HepG2 (cell line): ENCODE data around the gene DCPS.

ENCODE experiments used
- CCDC6 ChIP-seq: sonication (generic); formaldehyde crosslinking; IDR thresholded peaks from 2 replicates; pipeline ENCODE4 v1.8.1; 2022; ENCODE audit warnings: mild to moderate bottlenecking, missing genetic modification reagents, moderate library complexity
- CREB1 ChIP-seq, 2 experiments: fragments of 450-650 bp in 1 of 2; IDR thresholded peaks; 2 replicates each; pipeline ENCODE4 v1.6.1; 2016 to 2017; ENCODE audit warnings: control low read depth in 1 of 2, mild to moderate bottlenecking in 1 of 2, missing compliant biosample characterization in 1 of 2, missing genetic modification characterization in 1 of 2
- CREM ChIP-seq, 2 experiments: sonication (generic) in 1 of 2; formaldehyde crosslinking in 1 of 2; IDR thresholded peaks; 2 replicates each; pipeline versions ENCODE4 v1.4.0 to v1.6.1; 2016 to 2020; ENCODE audit warnings: antibody characterized with exemption in 1 of 2, mild to moderate bottlenecking in 1 of 2, missing genetic modification reagents in 1 of 2
- JUN ChIP-seq: sonication (generic); formaldehyde crosslinking; IDR thresholded peaks from 2 replicates; pipeline ENCODE4 v1.4.0; 2020; ENCODE audit warnings: mild to moderate bottlenecking, missing genetic modification reagents
- MAZ ChIP-seq, 2 experiments: sonication (generic) in 1 of 2; formaldehyde crosslinking in 1 of 2; IDR thresholded peaks; 2 replicates each; pipeline versions ENCODE4 v1.5.0 to v1.6.1; 2012 to 2020; ENCODE audit warnings: low read depth in 2 of 2, mild to moderate bottlenecking in 2 of 2, borderline replicate concordance in 1 of 2, improper control_type of control experiment in 1 of 2, low read length in 1 of 2, missing genetic modification reagents in 1 of 2, moderate library complexity in 1 of 2
- NFIB ChIP-seq: sonication (generic); formaldehyde crosslinking; IDR thresholded peaks from 2 replicates; pipeline ENCODE4 v1.9.0; 2021; ENCODE audit warnings: missing genetic modification reagents, mild to moderate bottlenecking, borderline replicate concordance
- PHB2 ChIP-seq: fragments of 450-650 bp; IDR thresholded peaks from 2 replicates; pipeline ENCODE4 v1.6.1; 2018; ENCODE audit not compliant: partially characterized antibody
- POLR2A ChIP-seq, 2 experiments: IDR thresholded peaks; 2 replicates each; pipeline ENCODE4 v1.6.1; 2011; ENCODE audit warnings: low read depth in 2 of 2, low read length in 2 of 2, mild to moderate bottlenecking in 1 of 2, moderate library complexity in 1 of 2; ENCODE audit not compliant: insufficient read depth in 1 of 2
- RXRB ChIP-seq: IDR thresholded peaks from 2 replicates; pipeline ENCODE4 v1.6.1; 2016; ENCODE audit warnings: borderline replicate concordance, missing genetic modification reagents, missing compliant biosample characterization
- ZNF274 ChIP-seq: sonication (generic); formaldehyde crosslinking; IDR thresholded peaks from 2 replicates; pipeline ENCODE4 v1.5.1; 2020; ENCODE audit warnings: mild to moderate bottlenecking, missing genetic modification reagents
- ZZZ3 ChIP-seq: sonication (generic); formaldehyde crosslinking; IDR thresholded peaks from 2 replicates; pipeline ENCODE4 v1.4.0; 2020; ENCODE audit warnings: missing genetic modification reagents, mild to moderate bottlenecking, borderline replicate concordance
- TF ChIP-seq, protein P1 (sequence below): sonication (generic); formaldehyde crosslinking; IDR thresholded peaks from 2 replicates; pipeline ENCODE4 v1.5.0; 2020; ENCODE audit warnings: mild to moderate bottlenecking, missing genetic modification reagents, moderate library complexity
- TF ChIP-seq, protein P2 (sequence below), 2 experiments: sonication (generic) in 1 of 2; formaldehyde crosslinking in 1 of 2; IDR thresholded peaks; 2 replicates each; pipeline versions ENCODE4 v1.6.1 to v1.9.0; 2014 to 2022; ENCODE audit warnings: antibody characterized with exemption in 1 of 2, borderline replicate concordance in 1 of 2, inconsistent platforms in 1 of 2, low read depth in 1 of 2, missing genetic modification reagents in 1 of 2
- TF ChIP-seq, protein P3 (sequence below), 2 experiments: IDR thresholded peaks; 2 replicates each; pipeline ENCODE4 v1.6.1; 2011 to 2012; ENCODE audit warnings: low read length in 2 of 2, borderline replicate concordance in 1 of 2, low read depth in 1 of 2, mild to moderate bottlenecking in 1 of 2, moderate library complexity in 1 of 2

DNA sequence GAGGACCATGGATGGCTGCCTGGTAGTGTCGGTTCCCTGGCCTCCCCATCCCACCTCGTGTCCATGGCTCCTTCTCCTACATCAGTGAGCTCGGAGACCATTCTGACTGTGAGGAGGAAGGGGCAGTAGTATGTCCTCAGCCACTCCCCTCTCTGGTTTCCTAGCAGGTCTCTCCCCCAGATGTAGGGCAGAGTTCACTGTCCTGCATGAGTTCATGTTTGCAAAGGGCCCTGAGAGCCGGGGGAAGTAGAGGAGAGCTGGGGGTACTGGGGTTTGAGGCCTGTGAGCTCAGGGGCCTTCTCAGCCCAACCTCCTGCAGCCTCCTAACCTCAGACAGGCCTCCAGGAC lies 33.2 kb downstream of the DCPS start:
- no peak for TF ChIP-seq ZZZ3 (CRISPR knock-in tag)
- TF ChIP-seq, protein P1, sequence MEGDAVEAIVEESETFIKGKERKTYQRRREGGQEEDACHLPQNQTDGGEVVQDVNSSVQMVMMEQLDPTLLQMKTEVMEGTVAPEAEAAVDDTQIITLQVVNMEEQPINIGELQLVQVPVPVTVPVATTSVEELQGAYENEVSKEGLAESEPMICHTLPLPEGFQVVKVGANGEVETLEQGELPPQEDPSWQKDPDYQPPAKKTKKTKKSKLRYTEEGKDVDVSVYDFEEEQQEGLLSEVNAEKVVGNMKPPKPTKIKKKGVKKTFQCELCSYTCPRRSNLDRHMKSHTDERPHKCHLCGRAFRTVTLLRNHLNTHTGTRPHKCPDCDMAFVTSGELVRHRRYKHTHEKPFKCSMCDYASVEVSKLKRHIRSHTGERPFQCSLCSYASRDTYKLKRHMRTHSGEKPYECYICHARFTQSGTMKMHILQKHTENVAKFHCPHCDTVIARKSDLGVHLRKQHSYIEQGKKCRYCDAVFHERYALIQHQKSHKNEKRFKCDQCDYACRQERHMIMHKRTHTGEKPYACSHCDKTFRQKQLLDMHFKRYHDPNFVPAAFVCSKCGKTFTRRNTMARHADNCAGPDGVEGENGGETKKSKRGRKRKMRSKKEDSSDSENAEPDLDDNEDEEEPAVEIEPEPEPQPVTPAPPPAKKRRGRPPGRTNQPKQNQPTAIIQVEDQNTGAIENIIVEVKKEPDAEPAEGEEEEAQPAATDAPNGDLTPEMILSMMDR (CRISPR knock-in tag) = no peak
- no peak for TF ChIP-seq POLR2A (IDR thresholded peaks at IDR 0.05; ENCODE audit: insufficient read depth in 1 of 2, low read depth in 2 of 2, low read length in 2 of 2)
- no peak for TF ChIP-seq MAZ (IDR thresholded peaks at IDR 0.05; ENCODE audit: borderline replicate concordance, low read depth, low read length)
- no peak for TF ChIP-seq MAZ (CRISPR knock-in tag; IDR thresholded peaks at IDR 0.05; ENCODE audit: low read depth)
- no peak for TF ChIP-seq CREB1 (IDR thresholded peaks at IDR 0.05)
- no peak for TF ChIP-seq CREB1 (CRISPR knock-in tag; IDR thresholded peaks at IDR 0.05)
- TF ChIP-seq NFIB (CRISPR knock-in tag) = no peak
- TF ChIP-seq ZNF274 (CRISPR knock-in tag) = no peak
- TF ChIP-seq, protein P2, sequence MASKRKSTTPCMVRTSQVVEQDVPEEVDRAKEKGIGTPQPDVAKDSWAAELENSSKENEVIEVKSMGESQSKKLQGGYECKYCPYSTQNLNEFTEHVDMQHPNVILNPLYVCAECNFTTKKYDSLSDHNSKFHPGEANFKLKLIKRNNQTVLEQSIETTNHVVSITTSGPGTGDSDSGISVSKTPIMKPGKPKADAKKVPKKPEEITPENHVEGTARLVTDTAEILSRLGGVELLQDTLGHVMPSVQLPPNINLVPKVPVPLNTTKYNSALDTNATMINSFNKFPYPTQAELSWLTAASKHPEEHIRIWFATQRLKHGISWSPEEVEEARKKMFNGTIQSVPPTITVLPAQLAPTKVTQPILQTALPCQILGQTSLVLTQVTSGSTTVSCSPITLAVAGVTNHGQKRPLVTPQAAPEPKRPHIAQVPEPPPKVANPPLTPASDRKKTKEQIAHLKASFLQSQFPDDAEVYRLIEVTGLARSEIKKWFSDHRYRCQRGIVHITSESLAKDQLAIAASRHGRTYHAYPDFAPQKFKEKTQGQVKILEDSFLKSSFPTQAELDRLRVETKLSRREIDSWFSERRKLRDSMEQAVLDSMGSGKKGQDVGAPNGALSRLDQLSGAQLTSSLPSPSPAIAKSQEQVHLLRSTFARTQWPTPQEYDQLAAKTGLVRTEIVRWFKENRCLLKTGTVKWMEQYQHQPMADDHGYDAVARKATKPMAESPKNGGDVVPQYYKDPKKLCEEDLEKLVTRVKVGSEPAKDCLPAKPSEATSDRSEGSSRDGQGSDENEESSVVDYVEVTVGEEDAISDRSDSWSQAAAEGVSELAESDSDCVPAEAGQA (IDR thresholded peaks at IDR 0.05; ENCODE audit: low read depth) = no peak
- TF ChIP-seq, protein P2 (CRISPR knock-in tag; IDR thresholded peaks at IDR 0.05; ENCODE audit: borderline replicate concordance) = no peak
- TF ChIP-seq JUN (CRISPR knock-in tag) = no peak
- TF ChIP-seq, protein P3, sequence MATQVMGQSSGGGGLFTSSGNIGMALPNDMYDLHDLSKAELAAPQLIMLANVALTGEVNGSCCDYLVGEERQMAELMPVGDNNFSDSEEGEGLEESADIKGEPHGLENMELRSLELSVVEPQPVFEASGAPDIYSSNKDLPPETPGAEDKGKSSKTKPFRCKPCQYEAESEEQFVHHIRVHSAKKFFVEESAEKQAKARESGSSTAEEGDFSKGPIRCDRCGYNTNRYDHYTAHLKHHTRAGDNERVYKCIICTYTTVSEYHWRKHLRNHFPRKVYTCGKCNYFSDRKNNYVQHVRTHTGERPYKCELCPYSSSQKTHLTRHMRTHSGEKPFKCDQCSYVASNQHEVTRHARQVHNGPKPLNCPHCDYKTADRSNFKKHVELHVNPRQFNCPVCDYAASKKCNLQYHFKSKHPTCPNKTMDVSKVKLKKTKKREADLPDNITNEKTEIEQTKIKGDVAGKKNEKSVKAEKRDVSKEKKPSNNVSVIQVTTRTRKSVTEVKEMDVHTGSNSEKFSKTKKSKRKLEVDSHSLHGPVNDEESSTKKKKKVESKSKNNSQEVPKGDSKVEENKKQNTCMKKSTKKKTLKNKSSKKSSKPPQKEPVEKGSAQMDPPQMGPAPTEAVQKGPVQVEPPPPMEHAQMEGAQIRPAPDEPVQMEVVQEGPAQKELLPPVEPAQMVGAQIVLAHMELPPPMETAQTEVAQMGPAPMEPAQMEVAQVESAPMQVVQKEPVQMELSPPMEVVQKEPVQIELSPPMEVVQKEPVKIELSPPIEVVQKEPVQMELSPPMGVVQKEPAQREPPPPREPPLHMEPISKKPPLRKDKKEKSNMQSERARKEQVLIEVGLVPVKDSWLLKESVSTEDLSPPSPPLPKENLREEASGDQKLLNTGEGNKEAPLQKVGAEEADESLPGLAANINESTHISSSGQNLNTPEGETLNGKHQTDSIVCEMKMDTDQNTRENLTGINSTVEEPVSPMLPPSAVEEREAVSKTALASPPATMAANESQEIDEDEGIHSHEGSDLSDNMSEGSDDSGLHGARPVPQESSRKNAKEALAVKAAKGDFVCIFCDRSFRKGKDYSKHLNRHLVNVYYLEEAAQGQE (IDR thresholded peaks at IDR 0.05; ENCODE audit: borderline replicate concordance in 1 of 2, low read depth in 1 of 2, low read length in 2 of 2) = no peak
- TF ChIP-seq CCDC6 (CRISPR knock-in tag) = no peak
- peak; percentile 61 for TF ChIP-seq RXRB (CRISPR knock-in tag)
- no peak for TF ChIP-seq CREM (IDR thresholded peaks at IDR 0.05)
- TF ChIP-seq CREM (CRISPR knock-in tag; IDR thresholded peaks at IDR 0.05) = no peak
- no peak for TF ChIP-seq PHB2
